GM18517 (cell line): Measurements from ENCODE around the gene KRTAP10-1.

Source experiments
- ATAC-seq: cut with Tn5 transposase; IDR thresholded peaks from one replicate; pipeline ENCODE4 v1.9.1; 2021; ENCODE audit warnings: mild to moderate bottlenecking, moderate library complexity; ENCODE audit not compliant: unreplicated experiment

The KRTAP10-1 gene

DNA sequence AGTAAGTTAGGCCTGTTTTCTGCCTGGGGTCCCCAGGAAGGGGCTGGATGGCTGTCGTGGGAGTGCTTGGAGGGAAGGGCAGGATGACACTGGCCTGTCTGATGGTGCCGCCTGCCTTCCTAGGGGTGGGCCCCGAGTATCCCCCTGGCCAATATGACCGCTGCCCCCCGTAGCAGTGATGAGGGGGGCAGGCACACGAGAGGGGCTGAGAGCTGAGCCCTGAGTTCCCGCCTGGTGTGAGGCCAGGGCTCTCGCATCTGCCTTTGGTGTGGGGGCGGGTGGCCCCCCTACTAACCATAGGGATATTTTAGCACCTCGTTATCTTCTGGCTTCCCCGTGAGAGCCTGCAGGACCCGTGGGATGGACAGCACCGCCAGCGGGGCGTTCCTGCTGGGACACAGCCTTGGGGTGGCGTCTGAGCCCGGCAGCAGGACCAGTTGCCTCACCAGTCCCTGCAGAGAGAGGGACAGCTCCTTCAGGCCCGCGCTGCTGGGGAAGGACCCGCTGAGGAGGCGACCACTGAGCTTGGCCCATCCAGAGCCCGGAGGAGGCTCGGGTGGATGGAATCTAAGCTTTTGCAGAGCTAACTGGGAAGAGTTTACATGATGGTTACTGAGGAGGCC is 10.4 kb downstream of the KRTAP10-1 start:
- ATAC-seq: no peak

DNA sequence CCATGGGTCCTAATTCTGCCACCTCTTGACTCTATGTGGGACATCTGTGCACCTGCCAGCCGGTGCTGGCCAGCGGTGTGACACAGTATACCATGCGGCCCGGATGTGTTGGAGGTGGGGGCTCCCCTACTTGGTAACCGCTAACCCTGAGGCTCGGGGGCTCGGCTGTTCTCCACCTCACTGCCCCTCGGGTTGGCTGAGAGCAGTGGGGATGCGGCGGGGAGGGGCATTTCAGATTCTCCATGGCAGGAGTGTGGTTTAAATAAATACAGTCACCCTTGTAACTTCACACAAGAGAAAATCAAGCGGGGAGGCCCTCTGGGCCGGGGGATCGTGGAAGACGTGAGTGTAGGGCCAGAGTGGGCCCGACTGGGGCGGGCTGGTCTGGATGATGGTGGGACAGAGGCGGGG is 11.0 kb downstream of the KRTAP10-1 start:
- ATAC-seq: no peak

DNA sequence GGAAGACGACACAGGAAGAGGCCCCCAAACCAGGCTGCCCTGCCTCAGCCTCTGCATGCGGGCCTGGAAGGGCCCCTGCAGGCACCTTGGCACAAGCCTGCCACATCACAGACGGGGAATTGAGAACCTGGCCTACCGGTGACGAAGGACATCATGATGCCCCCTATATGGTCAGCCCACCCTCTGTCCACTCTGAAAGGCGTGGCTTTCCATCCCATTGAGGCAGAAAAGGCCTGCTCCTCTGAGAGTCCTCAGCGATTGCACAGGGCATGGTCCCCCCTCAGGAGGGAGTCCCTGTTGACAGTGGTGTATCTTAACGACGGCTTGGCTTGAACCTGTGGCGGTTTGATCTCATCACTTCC is 11.4 kb downstream of the KRTAP10-1 start:
- ATAC-seq: no peak

DNA sequence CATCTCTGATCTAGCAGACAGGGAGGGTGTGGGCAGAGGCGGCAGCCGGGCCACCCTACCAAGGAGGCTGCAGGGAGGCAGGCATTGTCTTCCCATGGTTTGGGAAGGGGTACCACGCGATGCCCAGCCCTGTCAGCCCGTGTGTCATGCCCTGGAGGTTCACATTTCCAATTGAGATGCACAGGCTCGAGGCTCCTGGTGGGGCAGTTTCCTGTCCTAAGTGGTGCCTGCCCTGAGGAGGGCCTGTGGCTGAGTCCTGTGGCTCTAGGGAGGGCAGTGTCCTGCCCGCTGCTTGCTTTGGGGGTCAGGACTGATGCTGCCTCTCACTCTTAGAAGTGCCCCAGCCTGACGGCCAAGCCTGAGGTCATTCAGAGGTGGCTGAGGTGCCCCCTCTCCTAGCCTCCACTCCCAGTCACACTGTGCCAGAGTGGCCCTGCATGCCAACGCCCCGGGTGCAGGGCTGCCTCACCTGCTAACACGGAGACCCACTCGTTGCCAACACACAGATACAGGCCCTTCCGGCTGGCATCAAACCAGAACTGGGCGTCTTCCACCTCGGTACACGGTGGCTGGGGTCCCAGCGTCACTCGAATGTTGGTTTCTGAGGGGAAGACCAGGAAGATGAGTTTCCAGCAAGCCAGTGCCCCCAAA is 11.9 kb downstream of the KRTAP10-1 start:
- ATAC-seq: no peak

DNA sequence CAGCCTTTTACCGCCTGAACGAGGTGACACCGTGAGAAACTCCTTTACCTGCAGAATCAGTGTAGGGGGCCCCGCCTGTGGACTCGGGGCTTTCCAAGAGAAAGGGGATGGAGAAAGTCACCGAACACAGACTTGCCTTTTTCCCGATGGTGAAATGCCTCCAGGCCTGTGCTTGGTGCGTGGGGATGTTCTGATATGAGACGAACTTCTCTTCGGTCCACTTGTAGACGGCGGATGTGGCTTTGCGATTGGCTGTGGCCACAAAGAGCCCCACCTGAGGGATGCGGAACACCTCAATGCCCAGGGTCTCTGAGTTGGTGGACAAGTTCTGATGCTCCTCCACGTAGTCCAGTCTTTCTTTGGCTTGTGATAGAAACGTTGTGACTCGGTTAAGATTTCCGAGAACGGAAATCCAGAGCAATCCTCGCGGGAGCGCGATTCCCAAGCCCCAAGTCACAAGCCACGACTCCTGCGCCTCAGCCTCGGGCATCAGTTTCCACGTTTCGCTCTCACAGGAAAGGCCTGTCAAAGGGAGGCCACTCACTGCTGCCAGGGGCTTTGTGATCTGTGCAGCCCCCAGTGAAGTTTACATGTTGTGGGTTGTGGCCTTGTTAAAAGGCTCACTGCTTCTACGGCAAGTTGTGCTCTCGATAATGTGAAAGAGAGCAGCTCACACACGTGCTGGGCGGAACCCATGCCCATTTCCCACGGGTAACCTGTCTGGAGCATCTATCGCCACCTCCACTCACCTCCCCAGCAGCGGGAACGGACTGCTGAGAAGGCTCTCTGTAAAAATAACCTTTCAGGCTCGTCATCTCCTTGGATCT is 12.6 kb downstream of the KRTAP10-1 start:
- no peak for ATAC-seq

DNA sequence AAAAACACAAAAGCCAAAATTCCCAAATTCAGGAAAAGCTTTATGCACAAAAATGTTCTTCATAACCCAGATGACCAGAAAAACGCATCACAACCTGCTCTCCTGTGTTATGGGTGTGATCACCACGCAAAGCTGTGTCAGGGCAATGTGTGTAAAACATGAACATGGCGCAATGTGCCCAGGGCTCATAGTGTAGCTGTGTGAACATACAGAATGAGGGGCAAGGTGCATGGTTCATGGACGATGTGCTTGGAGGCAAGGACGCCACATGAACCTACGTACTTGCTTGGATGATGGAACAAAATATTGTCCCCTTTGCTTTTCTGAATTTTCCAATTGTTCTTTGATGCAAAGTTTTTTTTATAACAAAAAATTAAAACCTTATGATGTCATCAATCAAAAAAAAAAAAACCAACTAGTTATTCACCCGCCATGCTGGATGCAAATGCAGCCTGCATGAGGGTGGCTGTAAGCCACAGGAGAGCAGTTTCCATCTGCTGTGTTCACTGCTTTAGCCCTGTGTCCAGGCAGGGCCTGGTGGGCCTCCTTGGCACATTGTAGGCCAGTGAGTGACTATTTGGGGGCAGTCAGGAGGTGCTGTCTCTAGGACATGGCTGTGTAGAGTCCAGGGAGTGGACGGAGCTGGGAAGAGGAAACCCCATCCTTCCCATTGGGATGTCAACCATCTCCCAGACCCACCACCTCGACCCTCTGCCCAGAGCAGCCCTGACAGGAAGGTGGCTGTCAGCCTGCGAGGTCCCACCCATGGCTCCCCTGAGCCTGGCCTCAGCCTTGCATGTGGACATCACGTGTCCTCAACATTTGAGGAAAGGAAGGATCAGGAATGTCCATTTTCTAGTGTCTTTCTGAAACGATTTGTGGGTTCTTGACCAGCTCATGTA is 13.6 kb downstream of the KRTAP10-1 start:
- no peak for ATAC-seq

DNA sequence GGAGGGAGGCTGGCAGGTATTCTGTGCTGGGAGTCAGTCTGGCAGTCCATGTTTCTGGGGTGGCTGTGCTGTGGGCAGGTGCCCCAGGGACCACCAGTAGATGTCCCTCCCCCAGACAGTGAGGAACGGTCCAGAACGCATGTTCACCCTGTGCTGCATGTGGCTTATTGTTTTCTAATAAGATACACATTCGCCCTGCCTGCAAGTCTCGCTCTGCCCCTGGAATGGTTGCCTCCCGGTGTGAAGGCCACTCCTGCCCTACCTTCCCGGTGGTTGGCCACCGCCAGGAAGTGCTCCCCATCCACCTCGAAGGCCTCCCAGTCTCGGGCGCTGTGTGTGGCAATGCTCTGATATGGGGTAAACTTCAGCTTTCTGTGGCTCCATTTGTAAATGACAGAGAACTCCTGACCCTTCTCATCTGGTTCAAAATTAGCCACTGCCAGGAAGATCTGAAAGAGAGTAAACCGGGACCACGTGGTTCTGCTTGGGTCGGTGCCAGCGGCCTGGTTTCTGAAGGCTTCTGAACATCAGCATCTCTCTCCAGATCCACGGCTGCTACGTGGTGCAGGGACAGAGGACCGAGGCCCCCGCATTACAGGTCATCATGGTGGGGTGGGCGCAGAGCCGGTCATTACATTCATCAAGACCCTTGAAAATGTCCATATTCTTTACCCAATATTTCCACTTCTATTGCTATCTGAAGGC is 14.5 kb downstream of the KRTAP10-1 start:
- ATAC-seq: no peak

DNA sequence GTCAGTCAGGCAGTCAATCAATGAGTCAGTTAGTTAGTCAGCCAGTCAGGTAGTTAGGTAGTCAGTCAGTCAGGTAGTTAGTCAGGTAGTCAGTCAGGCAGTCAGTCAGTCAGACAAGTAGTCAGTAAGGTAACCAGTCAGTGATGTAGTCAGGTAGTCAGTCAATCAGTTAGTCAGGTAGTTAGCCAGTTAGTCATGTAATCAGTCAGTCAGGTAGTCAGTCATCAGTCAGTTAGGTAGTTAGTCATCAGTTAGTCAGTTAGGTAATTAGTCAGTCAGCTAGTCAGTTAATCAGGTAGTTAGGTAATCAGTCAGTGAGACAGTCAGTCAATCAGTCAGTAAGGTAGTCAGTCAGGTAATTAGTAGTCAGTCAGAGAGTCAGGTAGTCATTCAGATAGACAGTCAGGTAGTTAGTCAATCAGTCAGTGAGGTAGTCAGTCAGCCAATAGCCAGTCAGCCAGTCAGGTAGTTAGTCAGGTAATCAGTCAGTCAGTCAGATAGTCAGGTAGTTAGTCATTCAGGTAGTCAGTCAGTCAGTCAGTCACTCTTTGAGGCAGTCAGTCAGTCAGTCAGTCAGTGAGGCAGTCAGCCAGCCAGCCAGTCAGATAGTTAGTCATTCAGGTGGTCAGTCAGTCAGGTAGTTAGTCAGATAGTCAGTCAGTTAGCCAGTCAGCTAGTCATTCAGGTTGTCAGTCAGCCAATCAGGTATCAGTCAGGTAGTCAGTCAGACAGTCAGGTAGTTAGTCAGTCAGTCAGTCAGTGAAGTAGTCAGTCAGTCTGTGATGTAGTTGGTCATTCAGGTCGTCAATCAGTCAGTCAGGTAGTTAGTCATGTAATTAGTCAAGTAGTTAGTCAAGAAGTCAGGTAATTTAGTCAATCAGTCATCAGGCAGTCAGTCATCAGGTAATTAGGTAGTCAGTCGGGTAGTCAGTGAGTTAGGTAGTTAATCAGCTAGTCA is 15.3 kb downstream of the KRTAP10-1 start:
- no peak for ATAC-seq

DNA sequence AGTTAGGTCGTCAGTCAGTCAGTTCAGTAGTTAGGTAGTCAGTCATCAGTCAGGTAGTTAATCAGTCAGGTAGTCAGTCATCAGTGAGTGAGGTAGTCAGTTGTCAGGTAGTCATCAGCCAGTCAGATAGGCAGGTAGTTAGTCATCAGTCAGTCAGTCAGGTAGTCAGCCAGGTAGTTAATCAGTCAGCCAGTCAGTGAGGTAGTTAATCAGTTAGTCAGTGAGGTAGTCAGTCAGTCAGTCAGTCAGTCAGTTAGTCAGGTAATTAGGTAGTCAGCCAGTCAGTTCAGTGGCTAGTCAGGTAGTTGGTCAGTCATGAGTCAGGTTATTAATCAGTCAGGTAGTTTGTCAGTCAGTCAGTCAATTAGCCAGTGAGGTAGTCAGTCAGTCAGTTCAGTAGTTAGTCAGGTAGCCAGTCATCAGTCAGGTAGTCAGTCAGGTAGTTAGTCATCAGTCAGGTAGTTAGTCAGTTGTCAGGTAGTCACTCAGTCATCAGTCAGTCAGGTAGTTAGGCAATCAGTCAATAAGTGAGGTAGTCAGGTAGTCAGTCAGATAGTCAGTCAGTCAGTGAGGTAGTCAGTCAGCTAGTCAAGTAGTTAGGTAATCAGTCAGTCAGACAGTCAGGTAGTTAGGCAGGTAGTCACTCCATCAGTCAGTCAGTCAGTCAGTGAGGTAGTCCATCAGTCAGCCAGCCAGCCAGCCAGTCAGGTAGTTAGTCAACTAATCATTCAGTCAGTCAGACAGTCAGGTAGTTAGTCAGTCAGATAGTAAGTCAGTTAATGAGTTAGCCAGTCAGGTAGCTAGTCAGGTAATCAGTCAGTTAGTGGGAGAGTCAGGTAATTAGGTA is 16.2 kb downstream of the KRTAP10-1 start:
- no peak for ATAC-seq

DNA sequence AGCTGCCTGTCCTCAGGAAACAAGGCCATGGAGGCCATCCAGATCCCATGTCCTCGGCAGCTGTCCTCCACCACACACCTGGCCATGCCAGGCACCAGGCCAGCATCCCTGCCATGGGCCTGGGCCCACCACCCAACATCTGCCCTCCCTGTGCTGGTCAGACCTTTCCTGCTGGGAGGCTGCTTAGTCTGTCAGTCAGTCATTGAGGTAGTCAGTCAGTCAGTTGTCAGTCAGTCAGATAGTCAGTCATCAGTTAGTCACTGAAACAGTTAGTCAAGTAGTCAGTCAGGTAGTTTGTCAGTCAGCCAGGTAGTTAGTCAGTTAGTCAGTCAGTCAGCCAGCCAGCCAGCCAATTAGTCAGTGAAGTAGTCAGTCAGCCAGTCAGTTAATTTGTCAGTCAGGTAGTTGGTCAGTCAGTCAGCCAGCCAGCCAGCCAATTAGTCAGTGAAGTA is 17.2 kb downstream of the KRTAP10-1 start:
- no peak for ATAC-seq

DNA sequence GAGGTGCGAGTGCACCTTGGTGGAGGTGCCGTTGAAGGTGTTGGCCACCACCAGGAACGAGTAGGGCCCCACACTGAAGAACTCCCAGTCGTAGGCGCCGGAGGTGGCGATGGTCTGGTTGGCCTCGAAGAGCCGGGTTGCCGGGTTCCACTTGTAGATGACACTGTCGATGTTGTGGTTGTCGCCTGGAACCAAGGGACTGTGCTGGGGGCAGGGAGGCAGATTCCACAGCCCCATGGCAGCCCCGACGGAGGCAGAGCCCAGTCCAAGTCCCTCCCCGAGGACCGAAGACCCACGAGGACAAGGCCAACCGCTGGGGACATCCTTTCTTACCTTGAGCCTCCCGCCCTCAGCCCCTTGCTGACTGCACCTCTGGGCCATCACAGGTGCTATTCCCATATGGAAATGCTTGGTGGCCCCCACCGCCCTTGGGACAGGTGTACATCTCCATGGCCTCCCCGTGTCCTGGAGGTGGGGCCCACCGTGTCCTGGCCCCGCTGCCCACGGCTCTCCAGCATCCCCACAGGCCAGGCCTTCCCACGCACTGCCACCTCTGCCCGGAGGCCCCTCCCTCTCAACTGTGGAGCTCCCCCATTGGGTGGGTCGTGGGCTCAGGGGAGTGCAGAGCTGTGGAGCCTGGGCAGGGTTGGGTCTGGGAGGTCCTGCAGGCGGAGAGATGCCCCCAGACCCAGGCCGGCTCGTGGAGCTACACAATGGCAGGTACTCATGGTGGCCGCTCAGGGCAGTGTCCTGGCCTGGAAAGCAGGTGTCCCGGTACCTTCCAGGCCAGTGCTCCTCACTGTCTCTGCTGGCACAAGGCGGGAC is 17.9 kb downstream of the KRTAP10-1 start:
- no peak for ATAC-seq

DNA sequence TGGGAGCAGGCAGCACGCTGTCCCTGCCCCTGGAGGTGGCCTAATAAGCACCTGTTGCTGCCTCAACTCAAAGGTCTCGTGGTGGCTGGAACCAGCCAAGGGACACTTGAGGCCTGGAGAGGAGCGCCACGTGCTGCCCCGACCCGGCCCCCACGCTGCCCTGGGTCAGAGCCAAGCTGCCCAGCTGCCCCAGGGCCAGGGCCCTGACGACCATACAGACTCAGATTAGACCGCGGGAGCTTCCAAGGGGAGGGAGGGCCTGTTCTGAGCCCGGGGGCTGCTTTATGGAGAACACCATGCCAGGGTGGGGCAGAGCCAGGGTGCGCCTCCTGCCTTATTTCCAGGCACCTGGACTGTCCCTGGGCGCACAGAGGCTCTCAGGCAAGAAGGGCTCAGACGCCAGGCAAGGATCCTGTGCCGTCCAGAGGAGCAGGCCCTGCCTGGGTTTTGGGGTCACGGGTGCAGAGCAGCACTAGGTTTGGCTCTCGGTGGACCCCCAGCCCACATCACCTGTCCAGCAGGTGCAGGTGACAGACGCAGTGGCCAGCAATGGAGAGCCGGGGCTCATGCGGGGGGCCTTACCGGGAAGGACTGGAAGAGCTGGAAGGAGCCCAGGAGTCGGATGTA is 18.6 kb downstream of the KRTAP10-1 start:
- no peak for ATAC-seq

DNA sequence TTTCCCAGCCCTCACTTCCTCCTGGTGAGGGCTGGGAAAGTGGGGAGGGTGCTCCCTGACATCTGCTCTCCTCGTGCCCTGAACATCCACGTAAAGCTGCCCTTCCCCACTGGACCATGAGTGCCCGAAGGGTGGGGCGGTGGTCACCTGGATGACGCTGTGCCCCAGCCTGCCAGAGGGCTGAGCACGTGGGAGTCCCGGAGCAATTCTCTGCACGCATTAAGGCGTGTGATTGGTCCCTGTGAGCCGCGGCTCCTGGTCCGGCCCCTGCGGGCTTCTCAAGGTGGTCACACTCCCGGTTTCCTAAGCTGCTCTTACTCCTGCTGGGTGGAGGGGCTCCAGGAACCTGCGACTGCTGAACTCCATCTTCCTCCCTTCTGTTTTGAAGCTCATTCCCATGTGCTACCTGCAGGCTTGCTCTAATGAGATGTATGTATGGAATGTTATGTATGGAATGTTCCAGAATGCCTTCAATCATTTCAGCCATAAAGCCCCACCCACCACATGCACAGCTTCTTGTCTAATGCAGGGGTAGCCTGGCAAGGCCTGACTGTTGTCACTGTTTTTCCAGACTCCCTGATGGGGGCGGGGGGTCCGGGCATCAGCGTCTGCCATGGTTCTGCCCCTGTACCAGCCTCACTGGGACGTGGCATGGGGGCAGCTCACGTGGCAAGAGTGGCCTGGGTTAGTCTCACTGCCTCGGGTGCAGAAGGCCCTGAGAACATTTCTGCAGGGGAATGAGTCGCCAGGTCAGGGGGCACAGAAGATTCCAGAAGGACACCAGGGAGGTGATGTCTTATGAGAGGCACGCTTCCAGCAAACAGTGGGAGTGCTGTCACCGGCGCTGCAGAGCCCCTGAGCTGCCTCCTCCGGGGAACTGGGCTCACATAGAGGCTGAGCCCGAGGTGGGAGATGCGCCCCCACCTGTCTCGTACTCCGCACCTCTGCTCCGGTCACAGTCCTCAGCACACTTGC is 19.4 kb downstream of the KRTAP10-1 start:
- no peak for ATAC-seq

DNA sequence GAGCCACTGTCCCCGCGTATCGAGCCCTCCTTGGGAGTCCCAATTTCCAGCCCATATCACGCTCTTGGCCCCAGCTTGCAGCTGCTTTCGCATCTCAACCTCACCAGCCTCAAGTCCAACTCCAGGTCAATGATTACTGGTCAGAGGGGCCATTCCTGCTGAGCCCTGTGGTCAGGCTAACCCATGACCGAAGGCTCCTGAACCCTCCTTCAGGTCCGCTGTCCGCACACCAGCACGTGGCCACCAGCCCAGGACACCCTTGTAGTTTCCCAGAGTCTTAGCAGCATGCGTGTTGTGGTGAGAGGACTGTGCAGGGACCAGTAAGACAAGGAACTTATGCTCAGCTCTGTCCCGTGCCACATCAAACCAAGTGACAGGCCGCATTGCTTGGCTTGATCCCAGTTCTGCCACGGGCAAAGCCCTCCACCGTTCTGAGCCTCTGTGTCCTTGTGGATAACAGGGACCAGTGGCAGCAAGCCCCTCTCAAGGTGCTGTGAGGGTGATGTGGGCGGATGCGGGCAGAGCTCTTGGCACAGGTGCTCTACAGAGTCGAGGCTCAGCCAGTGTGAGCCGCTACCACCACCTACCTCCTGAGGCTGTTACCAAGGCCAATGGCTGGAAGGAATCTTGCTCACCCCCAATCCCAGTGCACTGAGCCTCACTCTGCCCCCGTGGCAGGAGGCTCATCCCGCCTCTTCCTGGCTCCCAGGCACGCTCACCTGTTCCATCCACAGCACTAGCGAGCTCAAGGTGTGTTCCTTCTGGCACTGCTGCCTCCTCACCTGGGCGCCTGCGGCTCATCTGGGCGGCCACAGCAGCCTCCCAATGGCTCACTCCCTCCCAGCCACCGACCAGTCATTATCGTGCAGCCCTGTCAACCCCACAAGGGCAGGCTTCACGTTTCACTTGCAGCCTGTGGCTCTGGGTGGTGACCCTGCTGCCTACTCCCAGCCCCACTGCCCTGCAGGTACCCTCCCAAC is 20.4 kb downstream of the KRTAP10-1 start:
- ATAC-seq: no peak

DNA sequence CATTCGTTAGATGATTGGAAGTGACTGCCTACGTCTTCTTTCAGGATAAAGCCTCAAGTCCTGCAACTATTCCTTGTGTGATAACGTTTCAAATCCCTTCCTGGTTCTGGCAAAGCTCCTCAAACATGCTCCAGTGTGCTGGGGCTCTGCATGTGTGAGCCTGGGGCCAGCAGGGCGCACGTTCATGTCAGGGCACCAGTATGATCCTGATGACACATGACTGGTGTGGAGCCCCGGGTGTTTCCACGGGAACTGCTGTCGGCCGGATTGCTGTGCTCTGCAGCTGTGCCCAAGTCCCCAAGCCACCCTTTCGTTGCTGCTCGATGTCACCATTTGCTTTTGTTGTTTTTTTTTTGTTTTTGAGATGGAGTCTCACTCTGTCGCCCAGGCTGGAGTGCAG is 21.3 kb downstream of the KRTAP10-1 start:
- no peak for ATAC-seq
